PC-3 (cell line): Measurements from ENCODE around the gene SCIN. TPM values are rescaled to one million over a fixed set of nuclear protein-coding genes. Genes with fewer than 3 reads are reported as not detected.
A peak's percentile ranks its signal among the peaks of the same experiment; 100 is the strongest.
"Not testable (repeated sequence)": the region's sequence is repeated elsewhere in the genome, so short reads cannot be mapped to it uniquely, and the experiment has no call there.

Source experiments
- ATAC-seq: fragments of 200-7000 bp; cut with Tn5 transposase; 2 replicates; pipeline ENCODE4 v1.9.1; 2020; ENCODE audit warnings: mild to moderate bottlenecking, moderate library complexity
- BruUV-seq: library from RNA; stranded (reverse); fragments of 400-500 nt; replicated peaks from 2 replicates; lab custom pipeline; 2021; lab: Mats Ljungman, UMichigan
- CTCF ChIA-PET: fragments of 300-600 bp; sonication (Branson Sonifier 250); formaldehyde crosslinking; loops from one replicate; lab custom pipeline; 2022; ENCODE audit warnings: antibody characterized with exemption; lab: Charles Lee
- POLR2A ChIA-PET: fragments of 300-600 bp; sonication (Branson Sonifier 250); formaldehyde crosslinking; loops from one replicate; lab custom pipeline; 2022; ENCODE audit warnings: antibody characterized with exemption; ENCODE audit not compliant: unreplicated experiment; lab: Charles Lee
- DNase-seq: peaks from one replicate; pipeline ENCODE4 v3.0.0-alpha.2; 2015
- H2AFZ ChIP-seq: fragments of 300-600 bp; sonication (generic); 2 replicates; pipeline ENCODE4 v1.6.0; 2016; ENCODE audit warnings: antibody characterized with exemption, low read length
- H3F3A ChIP-seq: fragments of 300-600 bp; sonication (generic); one replicate; pipeline ENCODE4 v1.6.0; 2017; ENCODE audit warnings: antibody characterized with exemption, low read length, control low read depth, mild to moderate bottlenecking; ENCODE audit not compliant: unreplicated experiment
- H3K27ac ChIP-seq: fragments of 300-600 bp; sonication (generic); 2 replicates; pipeline ENCODE4 v1.5.1; 2016; ENCODE audit warnings: mild to moderate bottlenecking, low read length
- H3K27me3 ChIP-seq: fragments of 300-600 bp; sonication (generic); 2 replicates; pipeline ENCODE4 v1.6.1; 2016; ENCODE audit warnings: low read length, mixed read lengths
- H3K36me3 ChIP-seq: fragments of 300-600 bp; sonication (generic); 2 replicates; pipeline ENCODE4 v1.6.1; 2016; ENCODE audit warnings: low read depth, mixed run types, low read length, mixed read lengths
- H3K4me1 ChIP-seq: fragments of 300-600 bp; sonication (generic); 2 replicates; pipeline ENCODE4 v1.5.1; 2016; ENCODE audit warnings: low read length; ENCODE audit not compliant: insufficient read depth
- H3K4me2 ChIP-seq: fragments of 300-600 bp; sonication (generic); 2 replicates; pipeline ENCODE4 v1.6.0; 2016; ENCODE audit warnings: low read length
- H3K4me3 ChIP-seq: fragments of 300-600 bp; sonication (generic); 2 replicates; pipeline ENCODE4 v1.5.1; 2016; ENCODE audit warnings: mild to moderate bottlenecking, low read length, mixed read lengths
- H3K79me2 ChIP-seq: fragments of 300-600 bp; sonication (generic); 2 replicates; pipeline ENCODE4 v1.6.1; 2017; ENCODE audit warnings: low read length, mixed read lengths
- H3K9ac ChIP-seq: fragments of 300-600 bp; sonication (generic); 2 replicates; pipeline ENCODE4 v1.6.0; 2016; ENCODE audit warnings: mild to moderate bottlenecking, low read length
- H3K9me2 ChIP-seq: fragments of 300-600 bp; sonication (generic); replicated peaks from 2 replicates; pipeline ENCODE4 v1.6.1; 2016; ENCODE audit warnings: mixed run types, low read length, mixed read lengths
- H3K9me3 ChIP-seq: fragments of 300-600 bp; sonication (generic); 2 replicates; pipeline ENCODE4 v1.6.1; 2016; ENCODE audit warnings: low read length, mixed read lengths
- H4K20me1 ChIP-seq: fragments of 300-600 bp; sonication (generic); 2 replicates; pipeline ENCODE4 v1.6.1; 2016; ENCODE audit warnings: low read length, mixed read lengths
- EZH2 ChIP-seq: fragments of 300-600 bp; sonication (generic); IDR thresholded peaks from one replicate; pipeline ENCODE4 v1.6.1; 2017; ENCODE audit warnings: antibody characterized with exemption, mild to moderate bottlenecking, low read length; ENCODE audit not compliant: unreplicated experiment
- EZH2phosphoT487 ChIP-seq: fragments of 300-600 bp; sonication (generic); IDR thresholded peaks from 2 replicates; pipeline ENCODE4 v1.6.1; 2018; ENCODE audit warnings: mild to moderate bottlenecking, antibody characterized with exemption, low read length, borderline replicate concordance
- intact Hi-C: fragments of 100-400 bp; cut with micrococcal nuclease; formaldehyde crosslinking; loops from 2 replicates; pipeline ENCODE4 v1.9.0; 2023
- total RNA-seq: library from RNA; depleted of rRNA; stranded (reverse); fragments of >200 nt; gene quantifications from 2 replicates; pipeline ENCODE4 v1.2.3, GENCODE V29; 2014
- TF ChIP-seq, protein P1 (sequence below): fragments of 300-600 bp; sonication (generic); conservative IDR thresholded peaks from 2 replicates; pipeline ENCODE4 v1.5.1; 2017; ENCODE audit warnings: antibody characterized with exemption, low read depth, mild to moderate bottlenecking, low read length

SCIN gene
- total RNA-seq, 1 experiment from 2014 or later: 0.91 TPM

DNA sequence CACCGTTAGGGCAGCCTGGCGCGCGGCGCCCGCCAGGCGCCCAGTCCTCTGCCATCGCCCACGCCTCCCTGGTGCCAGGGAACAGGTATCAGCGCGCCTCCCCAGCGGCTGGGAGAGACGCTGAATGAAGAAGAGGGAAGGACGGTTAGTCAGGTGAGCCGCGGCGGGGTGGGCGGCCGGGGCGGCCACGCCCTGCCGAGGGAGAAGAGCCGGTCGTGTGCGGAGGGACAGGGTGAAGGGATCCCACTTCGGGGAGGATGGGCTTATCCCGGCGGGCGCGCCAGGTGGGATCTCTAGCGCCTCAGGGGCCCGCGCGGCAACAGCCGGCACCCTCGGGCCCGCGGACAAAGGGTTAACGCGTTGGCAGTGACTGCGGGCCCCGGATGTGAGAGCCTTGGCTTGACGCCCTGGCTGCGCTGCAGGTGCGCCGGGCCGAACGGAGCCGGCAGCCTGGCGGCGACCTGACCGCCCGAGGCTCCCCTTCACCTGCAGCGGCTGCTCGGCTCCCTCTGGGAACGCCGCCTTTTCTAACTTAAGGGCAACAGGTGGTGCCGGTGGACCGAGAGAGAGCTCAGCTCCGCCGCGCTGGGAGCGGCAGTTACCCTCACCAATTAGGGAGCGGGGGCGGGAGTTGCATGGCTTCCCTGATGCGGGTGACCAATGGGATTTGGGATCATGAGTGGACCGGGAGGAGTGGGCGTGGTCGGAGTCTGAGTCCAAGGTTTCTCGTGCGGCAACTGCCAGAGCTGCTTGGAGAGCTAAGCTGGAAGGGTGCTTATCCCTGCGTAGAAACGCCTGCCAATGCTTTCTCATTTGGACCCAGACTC lies 116.6 kb downstream of the SCIN start, which contains the start of gene ARL4A:
Gene ARL4A, plus strand, starts transcription at position 743 of the 827 bp plus-strand sequence. CDS start 622 bp downstream, outside the sequence.
- Histone ChIP-seq H3K36me3 (0 out of 2 replicates have a peak, but pooled peaks cover 3% of the 10 kb centered on the region), H3K4me1 (peaks cover 32% of the 10 kb centered on the region), H3F3A (no peaks in the 10 kb centered on the region), H3K9ac (peak within 1 kb of the TSS; percentile 86), H3K27me3 (no peaks in the 10 kb centered on the region), H4K20me1 (peaks cover 27% of the 10 kb centered on the region), H3K79me2 (peaks cover 44% of the 10 kb centered on the region), H2AFZ (peak within 1 kb of the TSS; percentile 91), H3K4me3 (peak within 1 kb of the TSS; percentile 92), H3K9me3 (no peaks in the 10 kb centered on the region), H3K9me2 (no peaks in the 10 kb centered on the region), H3K27ac (peak within 1 kb of the TSS; percentile 71), H3K4me2 (peak within 1 kb of the TSS; percentile 88)
- ChIA-PET POLR2A (interaction anchor here (0.5 to 1.1 kb wide), 13 partner anchors 20 to 1774 kb away, joined by 3 to 7 read pairs (median 3); no protein-coding TSS in a partner anchor), CTCF (interaction anchor here (0.5 to 2.4 kb wide), 20 partner anchors 19 to 564 kb away, joined by 3 to 15 read pairs (median 3); no protein-coding TSS in a partner anchor)
- TF ChIP-seq EZH2 (no peak), EZH2phosphoT487 (peak; percentile 72; the same call in 1 of the 2 replicates)
- TF ChIP-seq, protein P1, sequence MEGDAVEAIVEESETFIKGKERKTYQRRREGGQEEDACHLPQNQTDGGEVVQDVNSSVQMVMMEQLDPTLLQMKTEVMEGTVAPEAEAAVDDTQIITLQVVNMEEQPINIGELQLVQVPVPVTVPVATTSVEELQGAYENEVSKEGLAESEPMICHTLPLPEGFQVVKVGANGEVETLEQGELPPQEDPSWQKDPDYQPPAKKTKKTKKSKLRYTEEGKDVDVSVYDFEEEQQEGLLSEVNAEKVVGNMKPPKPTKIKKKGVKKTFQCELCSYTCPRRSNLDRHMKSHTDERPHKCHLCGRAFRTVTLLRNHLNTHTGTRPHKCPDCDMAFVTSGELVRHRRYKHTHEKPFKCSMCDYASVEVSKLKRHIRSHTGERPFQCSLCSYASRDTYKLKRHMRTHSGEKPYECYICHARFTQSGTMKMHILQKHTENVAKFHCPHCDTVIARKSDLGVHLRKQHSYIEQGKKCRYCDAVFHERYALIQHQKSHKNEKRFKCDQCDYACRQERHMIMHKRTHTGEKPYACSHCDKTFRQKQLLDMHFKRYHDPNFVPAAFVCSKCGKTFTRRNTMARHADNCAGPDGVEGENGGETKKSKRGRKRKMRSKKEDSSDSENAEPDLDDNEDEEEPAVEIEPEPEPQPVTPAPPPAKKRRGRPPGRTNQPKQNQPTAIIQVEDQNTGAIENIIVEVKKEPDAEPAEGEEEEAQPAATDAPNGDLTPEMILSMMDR: peak; percentile 61
- DNase-seq (peak; percentile 98), ATAC-seq (peak; percentile 76)
- BruUV-seq: no TSS peak
- intact Hi-C loops: loop anchor here (1.0 to 5.0 kb wide), 9 partner anchors 23 to 510 kb away; no protein-coding TSS in a partner anchor

DNA sequence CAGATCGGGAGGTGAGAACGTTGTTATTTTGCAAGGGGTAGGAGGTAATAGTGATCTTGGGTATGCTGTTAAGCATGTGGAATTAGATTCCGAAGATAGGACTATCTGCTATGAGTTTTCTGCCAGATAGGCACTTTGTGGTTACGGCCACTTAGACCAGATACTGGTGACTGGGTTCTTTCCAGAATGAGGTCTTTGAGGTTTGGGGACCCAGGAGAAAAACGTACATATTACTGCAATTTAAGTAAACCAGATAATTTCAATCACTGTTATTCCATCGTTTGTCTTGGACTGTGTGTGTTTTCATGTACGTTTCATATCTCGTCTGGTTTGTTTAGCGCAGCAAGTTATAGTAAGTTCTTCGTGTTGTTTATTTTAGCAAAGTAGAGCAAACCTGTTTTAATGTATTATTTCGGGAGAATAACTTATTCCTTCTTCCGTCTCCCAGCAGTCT lies 117.2 kb downstream of the SCIN start:
- BruUV-seq: TSS peak; percentile 63
- Histone ChIP-seq H3K9ac (peak overlapping the region; percentile 86), H3K4me1 (peaks cover 32% of the 10 kb centered on the region), H3K4me3 (peak overlapping the region; percentile 92), H3K4me2 (peak overlapping the region; percentile 88), H4K20me1 (peaks cover 27% of the 10 kb centered on the region), H3K9me2 (no peaks in the 10 kb centered on the region), H3K36me3 (0 out of 2 replicates have a peak, but pooled peaks cover 3% of the 10 kb centered on the region), H3K27me3 (no peaks in the 10 kb centered on the region), H3F3A (no peaks in the 10 kb centered on the region), H3K9me3 (no peaks in the 10 kb centered on the region), H2AFZ (no peak overlapping the region), H3K27ac (0 out of 2 replicates have a peak overlapping the region, but pooled peaks have one; percentile 13), H3K79me2 (peaks cover 51% of the 10 kb centered on the region)
- intact Hi-C loops: loop anchor here (1.0 to 5.0 kb wide), 8 partner anchors 23 to 510 kb away; no protein-coding TSS in a partner anchor
- TF ChIP-seq EZH2 (no peak), EZH2phosphoT487 (no peak)
- TF ChIP-seq, protein P1: no peak
- ATAC-seq (no peak; the same call in 1 of the 2 replicates), DNase-seq (no peak)
- ChIA-PET CTCF (interaction anchor here (0.6 to 2.4 kb wide), 8 partner anchors 19 to 564 kb away, joined by 3 to 15 read pairs (median 3); no protein-coding TSS in a partner anchor), POLR2A (interaction anchor here (0.5 to 1.0 kb wide), 11 partner anchors 19 to 1773 kb away, joined by 3 to 8 read pairs (median 3); no protein-coding TSS in a partner anchor)

DNA sequence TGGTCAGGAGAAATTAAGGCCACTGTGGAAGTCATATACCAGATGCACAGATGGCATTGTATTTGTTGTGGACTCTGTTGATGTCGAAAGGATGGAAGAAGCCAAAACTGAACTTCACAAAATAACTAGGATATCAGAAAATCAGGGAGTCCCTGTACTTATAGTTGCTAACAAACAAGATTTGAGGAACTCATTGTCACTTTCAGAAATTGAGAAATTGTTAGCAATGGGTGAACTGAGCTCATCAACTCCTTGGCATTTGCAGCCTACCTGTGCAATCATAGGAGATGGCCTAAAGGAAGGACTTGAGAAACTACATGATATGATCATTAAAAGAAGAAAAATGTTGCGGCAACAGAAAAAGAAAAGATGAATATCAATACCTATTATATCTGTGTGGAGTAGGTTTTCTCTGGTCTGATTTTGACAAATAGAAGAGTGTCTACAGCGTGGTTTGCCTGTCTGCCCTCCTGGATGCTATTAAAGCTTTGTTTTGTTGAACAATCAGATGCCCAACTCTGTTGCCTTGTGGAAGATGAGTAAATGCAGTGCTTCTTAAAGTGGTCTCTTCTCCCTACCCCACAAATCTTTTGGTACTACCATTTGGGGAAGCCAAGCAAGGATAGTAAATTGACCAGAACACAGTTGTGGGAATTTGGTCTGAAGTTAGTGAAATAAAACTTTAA lies 118.1 kb downstream of the SCIN start:
- BruUV-seq, ATAC-seq, H3K36me3 ChIP-seq, H3K9ac ChIP-seq, H3K27me3 ChIP-seq, H3K9me3 ChIP-seq, H3K27ac ChIP-seq, H3K9me2 ChIP-seq, DNase-seq, H2AFZ ChIP-seq, H3F3A ChIP-seq, CTCF ChIA-PET: not testable (repeated sequence)
- POLR2A ChIA-PET: interaction anchor here (0.6 kb wide), 1 partner anchor 66 kb away, joined by 8 read pairs; no protein-coding TSS in a partner anchor
- Histone ChIP-seq H3K4me2 (peak overlapping the region; percentile 88), H3K4me3 (peak overlapping the region; percentile 92), H3K79me2 (peaks cover 60% of the 10 kb centered on the region), H3K4me1 (peaks cover 32% of the 10 kb centered on the region), H4K20me1 (peaks cover 27% of the 10 kb centered on the region)
- intact Hi-C loops: loop anchor here (1.0 to 5.0 kb wide), 3 partner anchors 19 to 509 kb away; no protein-coding TSS in a partner anchor
